HG03520 (cell line): ENCODE measurements around the gene PXMP4.
A peak's percentile ranks its signal among the peaks of the same experiment; 100 is the strongest.
"Not testable (repeated sequence)": the region's sequence is repeated elsewhere in the genome, so short reads cannot be mapped to it uniquely, and the experiment has no call there.

Source experiments
- ATAC-seq: cut with Tn5 transposase; IDR thresholded peaks from one replicate; pipeline ENCODE4 v1.9.1; 2021; ENCODE audit warnings: mild to moderate bottlenecking, moderate library complexity; ENCODE audit not compliant: unreplicated experiment

PXMP4 gene, protein sequence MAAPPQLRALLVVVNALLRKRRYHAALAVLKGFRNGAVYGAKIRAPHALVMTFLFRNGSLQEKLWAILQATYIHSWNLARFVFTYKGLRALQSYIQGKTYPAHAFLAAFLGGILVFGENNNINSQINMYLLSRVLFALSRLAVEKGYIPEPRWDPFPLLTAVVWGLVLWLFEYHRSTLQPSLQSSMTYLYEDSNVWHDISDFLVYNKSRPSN

DNA sequence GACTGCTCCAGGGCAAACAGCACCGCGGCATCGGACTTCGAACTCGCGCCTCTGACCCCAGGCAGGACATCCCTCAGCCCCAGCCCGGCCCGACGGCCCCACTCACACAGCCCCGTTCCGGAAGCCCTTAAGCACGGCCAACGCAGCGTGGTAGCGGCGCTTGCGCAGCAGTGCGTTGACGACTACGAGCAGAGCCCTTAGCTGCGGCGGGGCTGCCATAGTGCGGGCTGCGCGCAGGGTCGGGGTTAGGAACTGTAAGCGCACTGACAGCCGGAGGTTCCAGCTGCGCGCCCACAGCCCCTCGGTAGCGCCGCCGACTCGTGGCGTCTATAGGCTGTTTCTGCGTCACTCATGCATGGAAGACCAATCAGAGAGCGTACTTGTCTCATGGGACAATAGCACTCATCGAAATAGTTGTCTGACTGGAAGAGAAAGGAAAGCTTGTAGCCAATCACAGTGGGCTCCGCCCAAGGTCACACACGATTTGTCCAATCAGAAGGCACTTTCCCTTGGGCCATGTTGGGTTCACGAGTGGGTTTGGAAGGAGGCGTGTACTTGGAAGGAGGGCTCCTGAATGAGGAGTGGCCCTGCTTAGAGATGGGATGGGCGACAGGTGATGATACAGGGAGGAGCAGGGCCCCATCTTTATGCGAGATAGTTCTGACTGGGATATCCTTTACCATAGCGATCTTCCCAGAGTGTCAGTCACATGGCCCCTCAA lies at the start of gene PXMP4:
Gene PXMP4, minus strand, starts transcription at position 322 of the 721 bp plus-strand sequence. Its CDS starts 103 bp downstream, at position 219.
- ATAC-seq: peak; percentile 94

DNA sequence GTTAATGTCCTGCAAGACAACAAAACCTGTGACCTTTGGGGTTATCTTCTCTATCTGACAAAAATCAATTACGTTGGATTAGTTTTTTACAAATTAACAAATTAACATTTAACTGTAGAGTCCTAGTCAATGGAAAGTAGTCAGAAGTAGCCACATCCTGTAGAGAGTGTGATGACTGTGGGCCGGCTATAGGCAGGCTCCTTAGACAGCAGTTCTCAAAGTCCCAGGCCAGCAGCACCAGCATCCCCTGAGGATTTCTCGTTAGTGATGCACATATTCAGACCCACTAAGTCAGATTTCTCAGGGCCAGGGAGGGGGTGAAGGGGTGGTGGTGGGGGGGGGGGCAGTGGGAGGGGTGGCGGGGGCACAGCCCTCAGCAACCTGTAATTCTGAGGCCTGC lies 48.9 kb upstream of the PXMP4 start:
- ATAC-seq: no peak

DNA sequence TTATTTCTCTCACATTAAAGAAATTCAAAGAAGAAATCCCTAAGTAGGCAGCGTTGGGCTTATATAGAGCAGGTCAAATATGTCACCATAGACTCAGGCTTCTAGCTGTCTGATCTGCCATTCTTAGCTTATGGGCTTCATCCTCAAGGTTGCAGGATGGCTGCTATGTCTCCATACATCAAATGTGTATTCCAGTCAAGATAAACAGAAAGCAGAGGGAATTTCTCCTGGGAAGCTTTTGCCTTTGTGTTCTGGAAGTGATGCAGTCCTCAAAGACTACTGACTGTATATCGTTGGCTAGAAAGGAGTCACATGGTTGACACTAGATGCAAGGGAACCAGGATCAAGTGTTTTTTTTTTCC lies 47.6 kb upstream of the PXMP4 start:
- ATAC-seq: no peak

DNA sequence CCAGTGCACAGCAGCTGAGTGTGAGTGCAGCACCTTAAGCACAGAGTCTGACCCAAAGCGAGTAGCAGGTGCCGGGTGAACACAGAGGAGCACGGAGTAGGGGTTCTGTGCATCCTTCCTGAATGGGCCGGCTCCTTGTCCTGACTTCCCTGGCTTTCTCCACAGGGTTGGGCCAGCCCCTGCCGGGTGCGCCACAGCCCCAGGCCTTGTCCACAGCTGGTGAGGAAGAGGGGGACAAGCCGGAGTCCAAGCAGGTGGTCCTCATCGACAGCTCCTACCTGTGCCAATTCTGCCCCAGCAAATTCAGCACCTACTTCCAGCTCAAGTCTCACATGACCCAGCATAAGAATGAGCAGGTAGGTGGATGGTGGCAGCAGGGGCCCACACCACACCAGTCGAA lies 46.6 kb upstream of the PXMP4 start:
- ATAC-seq: no peak

DNA sequence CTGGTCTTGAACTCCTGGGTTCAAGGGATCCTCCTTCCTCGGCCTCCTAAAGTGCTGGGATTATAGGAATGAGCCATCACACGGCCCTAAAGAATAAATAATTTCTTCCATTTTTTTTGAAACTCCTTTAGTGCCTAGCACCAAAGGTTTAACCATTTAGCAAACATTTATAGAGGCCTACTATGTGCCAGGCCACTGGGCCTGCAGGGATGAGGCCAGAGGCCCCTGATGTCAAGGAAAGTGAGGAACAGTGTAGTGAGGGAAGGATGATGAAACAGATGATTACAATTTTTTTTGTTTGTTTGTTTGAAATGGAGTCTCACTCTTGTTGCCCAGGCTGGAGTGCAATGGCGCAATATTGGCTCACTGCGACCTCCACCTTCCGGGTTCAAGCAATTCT lies 45.5 kb upstream of the PXMP4 start:
- ATAC-seq: no peak

DNA sequence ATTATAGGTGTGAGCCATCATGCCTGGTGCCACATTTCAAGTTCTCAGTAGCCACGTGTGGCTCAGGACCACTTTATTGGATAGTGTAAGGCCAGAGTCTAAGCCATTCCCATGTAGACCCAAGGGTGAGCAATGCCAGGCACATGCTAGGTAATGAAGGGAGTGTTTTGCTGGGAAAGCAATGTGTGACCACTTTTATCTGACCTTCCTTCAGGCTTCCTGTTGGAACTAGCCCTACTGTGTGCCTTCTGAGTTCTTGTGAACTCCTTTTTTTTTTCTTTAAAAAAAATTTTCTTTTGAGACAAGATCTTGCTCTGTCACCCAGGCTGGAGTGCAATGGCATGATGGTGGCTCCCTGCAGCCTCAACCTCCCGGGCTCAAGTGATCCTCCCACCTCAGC lies 45.0 kb upstream of the PXMP4 start:
- no peak for ATAC-seq

DNA sequence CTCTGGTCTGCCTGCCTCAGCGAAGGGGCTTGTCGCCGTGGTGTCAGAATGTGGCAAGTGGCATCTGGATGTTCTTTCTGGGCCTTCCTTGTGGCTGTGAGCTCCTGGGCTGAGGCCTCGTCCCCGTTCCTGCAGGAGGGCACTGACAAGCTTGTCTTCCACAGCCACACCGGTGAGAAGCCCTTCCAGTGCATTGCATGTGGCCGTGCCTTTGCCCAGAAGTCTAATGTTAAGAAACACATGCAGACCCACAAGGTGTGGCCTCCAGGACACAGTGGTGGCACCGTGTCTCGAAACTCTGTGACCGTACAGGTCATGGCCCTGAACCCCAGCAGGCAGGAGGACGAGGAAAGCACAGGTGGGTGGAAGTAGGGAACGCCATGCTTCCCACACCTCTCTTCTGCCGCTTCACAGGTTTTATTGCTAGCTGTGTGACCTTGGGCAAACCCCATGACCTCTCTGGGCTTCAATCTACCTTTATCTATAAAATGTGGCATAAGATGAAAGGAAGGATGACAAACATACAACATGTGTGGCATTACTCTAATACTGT lies 41.7 kb upstream of the PXMP4 start:
- no peak for ATAC-seq

DNA sequence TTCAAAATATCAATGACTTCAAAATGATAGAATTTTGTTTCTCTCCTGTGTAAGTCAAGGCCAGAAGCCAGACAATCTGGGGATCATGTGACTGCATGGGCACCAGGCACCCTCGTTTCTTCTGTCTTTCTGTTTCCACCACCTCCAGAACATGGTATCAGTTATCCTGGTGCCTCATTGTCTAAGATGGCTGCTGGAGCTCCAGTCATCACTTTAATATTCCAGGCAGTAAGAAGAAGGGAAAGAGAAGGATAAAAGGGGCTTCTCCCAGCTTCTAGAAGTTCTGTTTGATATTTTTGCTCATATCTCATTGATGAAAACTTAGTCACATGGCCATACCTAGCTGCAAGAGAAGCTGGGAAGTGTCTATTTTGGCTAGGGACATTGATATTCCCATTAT lies 37.3 kb upstream of the PXMP4 start:
- no peak for ATAC-seq

DNA sequence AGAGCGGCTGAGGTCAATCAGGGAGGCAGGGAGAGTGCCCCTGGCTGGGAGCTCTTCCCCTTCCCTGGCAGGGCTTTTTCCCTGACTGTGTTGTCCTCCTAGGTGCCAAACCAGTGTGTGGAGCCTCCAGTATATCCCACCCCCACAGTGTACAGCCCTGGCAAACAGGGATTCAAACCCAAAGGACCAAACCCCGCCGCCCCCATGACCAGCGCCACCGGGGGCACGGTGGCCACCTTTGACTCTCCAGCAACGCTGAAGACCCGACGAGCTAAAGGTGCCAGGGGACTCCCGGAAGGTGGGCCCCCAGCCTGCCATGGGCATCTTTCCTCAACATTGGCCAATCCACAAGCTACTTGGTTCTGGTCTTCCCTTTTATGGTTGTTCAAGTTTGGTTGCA lies 36.9 kb upstream of the PXMP4 start:
- ATAC-seq: no peak

DNA sequence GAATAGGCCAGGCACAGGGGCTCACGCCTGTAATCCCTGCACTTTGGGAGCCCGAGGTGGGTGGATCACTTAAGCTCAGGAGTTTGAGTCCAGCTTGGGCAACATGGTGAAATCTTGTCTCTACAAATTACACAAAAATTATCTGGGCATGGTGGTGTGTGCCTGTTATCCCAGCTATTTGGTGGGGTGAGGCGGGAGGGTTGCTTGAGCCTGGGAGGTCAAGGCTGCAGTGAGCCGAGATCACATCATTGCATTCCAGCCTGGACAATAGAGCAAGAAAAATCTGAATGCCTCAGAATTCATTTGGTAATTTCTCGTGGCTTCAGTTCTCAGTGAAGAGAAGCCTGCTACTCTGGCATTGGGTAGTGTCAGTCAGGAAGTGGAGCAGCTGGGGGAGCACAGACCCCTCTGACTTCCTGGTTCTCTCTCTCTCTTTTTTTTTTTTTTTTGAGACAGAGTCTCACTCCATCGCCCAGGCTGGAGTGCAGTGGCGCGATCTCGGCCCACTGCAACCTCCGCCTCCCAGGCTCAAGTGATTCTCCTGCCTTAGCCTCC lies 35.9 kb upstream of the PXMP4 start:
- not testable (repeated sequence) for ATAC-seq

DNA sequence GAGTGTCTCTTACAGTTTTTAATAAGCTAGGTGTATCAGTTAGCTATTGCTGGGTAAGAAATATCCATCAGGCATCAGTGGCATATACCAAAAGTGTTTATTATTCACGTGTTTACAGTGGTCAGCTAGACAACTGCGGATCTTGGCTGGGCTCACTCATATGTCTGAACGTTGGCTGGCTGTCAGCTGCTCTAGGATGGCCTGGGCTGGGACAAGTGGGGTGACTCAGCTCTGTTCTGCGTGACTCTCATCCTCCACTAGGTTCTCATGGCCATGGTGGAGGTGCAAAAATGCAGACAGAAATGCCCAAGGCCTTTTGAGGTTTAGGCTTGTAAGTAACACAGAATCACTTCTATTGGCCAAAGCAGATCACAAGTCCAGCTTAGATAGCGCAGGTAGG lies 33.7 kb upstream of the PXMP4 start:
- ATAC-seq: no peak

DNA sequence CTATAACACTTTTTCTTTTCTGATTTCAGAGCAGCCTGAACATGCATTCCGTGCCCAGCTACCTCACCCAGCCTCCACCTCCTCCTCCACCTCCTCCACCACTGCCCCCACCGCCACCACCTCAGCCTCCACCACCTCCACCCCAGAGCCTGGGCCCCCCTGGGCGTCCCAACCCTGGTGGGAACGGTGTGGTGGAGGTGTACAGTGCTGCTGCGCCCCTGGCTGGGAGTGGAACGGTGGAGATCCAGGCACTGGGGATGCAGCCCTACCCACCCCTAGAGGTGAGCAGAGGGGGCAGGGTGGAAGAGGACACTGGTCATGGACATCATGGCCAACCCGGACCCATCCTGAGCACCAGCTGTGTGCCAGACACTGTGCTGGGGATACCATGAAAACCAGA lies 33.0 kb upstream of the PXMP4 start:
- ATAC-seq: no peak

DNA sequence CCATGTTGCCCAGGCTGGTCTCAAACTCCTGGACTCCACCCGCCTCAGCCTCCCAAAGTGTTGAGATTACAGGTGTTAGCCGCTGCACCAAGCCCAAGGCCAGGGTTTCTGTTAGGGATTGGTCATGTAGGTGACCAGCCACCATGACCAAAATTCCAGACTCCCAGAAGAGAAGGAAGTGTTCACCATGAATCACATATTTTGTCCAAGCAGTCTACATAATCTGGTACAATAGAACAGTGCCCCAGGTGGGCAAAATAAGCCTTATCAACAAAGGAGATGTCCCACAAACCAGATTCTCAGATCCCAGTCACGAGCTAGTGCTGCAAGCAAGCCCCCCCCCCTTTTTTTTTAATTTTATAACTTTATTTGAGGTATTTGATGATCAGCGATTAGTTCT lies 31.7 kb upstream of the PXMP4 start:
- ATAC-seq: no peak

DNA sequence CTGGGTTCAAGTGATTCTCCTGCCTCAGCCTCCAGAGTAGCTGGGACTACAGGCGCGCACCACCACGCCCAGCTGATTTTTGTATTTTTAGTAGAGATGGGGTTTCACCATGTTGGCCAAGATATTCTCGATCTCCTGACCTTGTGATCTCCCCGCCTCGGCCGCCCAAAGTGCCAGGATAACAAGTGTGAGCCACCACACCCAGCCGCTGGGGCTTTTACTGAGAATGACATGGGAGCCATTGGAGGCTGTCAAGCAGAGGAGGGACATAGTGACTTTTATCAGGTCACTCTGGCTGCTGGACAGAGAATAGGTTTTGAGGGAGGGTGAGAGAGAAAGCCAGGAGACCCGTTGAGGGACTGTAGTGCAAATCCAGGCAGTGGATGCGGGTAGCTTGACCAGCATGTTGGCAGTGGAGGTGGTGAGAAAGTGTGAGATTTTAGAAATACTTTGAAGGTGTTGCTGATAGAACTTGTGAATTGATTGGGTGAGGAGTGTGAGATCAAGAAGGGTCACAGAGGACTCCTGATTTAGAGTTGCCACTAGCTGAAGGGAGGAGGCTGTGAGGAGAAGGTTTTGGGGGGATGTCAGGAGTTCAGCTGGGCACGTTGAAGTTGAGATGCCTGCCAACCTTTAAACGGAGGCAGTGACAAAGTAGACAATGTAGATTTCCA lies 26.4 kb upstream of the PXMP4 start:
- no peak for ATAC-seq

DNA sequence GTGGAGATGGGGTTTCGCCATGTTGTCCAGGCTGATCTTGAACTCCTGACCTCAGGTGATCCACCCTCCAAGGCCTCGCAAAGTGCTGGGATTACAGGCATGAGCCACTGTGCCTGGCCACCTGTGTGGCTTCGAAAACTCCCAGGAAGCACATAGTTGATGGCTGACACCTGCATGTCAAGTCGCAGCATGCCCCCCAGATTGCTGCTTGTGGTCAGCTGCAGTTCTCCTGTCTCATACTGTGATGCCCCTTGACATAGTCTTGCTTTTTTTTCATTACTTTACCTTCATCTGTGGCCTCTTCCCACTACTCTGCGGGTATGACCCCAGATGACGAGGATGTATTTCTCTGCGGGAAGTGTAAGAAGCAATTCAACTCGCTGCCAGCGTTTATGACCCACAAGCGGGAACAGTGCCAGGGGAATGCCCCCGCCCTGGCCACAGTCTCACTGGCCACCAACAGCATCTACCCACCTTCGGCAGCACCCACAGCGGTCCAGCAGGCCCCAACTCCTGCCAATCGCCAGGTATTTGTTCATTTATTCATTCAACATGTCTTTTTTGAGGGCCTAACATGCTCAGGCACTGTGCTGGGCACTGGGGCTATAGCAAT lies 24.8 kb upstream of the PXMP4 start:
- ATAC-seq: no peak

DNA sequence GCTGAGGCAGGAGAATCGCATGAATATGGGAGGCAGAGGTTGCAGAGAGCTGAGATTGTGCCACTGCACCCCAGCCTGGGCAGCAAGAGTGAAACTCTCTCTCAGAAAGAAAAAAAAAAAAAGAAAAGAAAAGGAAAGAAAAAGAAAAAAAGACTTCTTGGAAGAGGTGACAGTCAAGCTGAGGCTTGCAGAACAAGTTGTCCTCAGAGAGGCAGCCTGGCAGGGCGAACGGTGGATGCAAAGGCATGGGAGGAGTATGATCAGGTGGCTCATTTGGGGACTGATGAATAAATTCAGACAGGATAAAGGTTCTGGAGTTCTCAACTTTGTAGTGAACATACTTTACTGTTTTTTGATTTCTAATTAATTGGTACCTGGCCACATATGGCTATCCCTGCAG lies 24.1 kb upstream of the PXMP4 start:
- ATAC-seq: no peak

DNA sequence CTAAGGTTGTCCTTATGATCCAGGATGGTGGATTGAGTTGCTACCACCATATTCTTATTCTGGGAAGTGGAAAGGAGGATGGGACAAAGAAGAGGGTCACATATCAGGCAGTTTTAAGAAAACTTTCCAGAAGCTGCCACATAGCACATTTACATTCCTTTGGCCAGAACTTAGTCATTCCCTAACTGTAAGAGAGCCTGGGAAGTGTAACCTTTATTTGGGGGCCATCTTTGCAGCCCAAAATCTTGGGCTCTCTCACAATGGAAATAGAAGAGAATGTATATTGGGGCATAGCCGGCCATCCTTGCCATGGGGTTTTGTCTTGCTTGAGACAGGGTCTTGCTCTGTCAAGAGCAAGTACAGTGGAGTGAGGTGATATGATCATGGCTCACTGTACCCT lies 20.1 kb upstream of the PXMP4 start:
- no peak for ATAC-seq

DNA sequence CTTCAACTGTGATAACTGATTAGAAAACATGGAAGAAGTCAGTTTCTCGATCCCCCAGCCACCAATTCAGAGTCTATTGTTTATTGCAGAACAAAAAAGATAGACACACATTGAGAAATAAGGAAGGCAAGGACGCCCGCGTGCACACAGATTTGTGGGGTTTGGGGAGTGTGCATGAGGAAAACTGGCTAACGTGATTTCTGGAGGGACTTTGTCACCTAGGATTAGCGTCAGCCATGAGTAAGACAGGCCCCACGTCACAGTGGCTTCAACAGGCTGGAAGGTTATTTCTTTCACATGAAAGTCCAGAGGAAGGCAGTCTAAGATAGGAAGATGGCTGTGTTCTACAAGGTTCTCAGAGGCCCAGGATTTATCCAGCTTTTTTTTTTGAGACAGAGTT lies 19.4 kb upstream of the PXMP4 start:
- ATAC-seq: no peak

DNA sequence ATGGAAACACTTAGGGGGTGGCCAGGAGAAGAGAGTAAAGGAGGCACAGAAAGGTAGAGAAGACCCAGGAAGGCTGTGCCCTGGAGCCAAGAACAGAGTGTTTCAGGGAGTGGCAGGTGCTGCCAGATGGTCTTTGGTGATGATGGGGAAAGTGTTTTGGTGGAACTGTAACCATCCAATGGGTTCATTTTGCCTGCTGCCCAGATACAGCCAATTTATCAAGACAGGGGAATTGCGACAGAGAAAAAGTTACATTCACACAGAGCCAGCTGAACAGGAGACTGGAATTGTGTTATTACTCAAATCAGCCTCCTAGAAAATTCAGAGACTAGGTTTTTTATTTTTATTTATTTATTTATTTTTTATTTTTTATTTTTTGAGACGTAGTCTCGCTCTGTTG lies 16.9 kb upstream of the PXMP4 start:
- no peak for ATAC-seq

DNA sequence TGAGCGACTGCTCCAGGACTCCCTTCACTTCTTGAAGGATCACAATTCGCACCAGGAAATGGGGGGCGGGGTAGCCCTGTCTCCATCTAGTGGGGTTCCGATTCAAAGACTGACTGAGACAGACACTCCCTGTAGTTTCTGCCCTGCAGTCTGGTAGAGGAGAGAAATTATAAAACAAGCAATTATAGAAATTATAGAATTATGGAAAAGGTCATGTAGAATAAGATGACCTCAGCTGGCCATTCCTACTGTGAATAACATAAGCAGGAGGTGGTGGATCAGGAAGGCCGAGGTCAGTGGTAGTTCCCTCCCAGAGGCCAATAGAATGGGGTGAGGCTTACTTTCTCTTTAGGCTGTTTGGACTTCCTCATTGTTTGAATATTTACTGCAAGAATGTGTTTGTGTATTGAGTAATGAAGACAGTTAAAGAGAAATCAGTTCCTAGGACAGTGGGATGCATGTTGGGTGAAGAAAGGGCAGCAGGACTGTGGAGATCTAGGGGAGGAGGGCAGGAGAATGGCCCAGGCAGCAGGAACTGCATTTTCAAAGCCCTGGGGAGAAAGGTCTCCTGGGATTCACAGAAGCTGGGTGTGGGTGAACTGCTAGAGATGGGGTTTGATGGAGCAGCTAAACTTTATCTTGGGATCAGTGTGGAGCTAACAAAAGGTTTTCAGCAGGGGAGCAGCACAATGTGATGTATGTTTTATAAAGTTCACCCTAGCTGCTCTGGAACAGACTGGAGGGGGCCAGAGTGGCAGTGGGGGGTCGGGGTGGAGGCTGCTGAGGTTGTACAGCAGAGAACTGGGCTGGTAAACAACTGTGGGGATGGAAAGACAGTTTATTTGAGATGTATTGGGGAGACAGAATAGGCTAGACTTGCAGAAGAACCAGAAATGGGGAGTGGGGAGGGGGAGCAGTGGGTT lies 13.8 kb upstream of the PXMP4 start:
- ATAC-seq: no peak
